Measurements from ENCODE around the gene LENEP. TPM values are rescaled to one million over a fixed set of nuclear protein-coding genes. Genes with fewer than 3 reads are reported as not detected.

Gene LENEP
- total RNA-seq, 3 donors from 2014 or later (not counting 1 experiment from before 2014, with no cell fraction given): not detected

- intact Hi-C loops (cut with micrococcal nuclease): no loop called here
- Mint-ChIP-seq H3K27me3 (ENCODE audit: low read depth in 2 of 2) (no peaks in the 10 kb centered on the region), H3K4me1 (peaks cover 25 to 78% of the 10 kb centered on the region in 2 donors), H3K4me3 (peak overlapping the region; percentile 50), H3K9me3 (no peaks in the 10 kb centered on the region), H3K36me3 (no peaks in the 10 kb centered on the region), H3K27ac (peak overlapping the region; percentile 89 to 92)
- Histone ChIP-seq H3K4me1 (ENCODE audit: control insufficient read depth, insufficient read depth, low read length) (peaks cover 84% of the 10 kb centered on the region), H3K36me3 (ENCODE audit: control insufficient read depth, insufficient read depth, low read length) (no peaks in the 10 kb centered on the region), H3K27me3 (ENCODE audit: control insufficient read depth, insufficient read depth, low read length) (no peaks in the 10 kb centered on the region), H3K9me3 (ENCODE audit: control insufficient read depth, insufficient read depth, low read length) (no peaks in the 10 kb centered on the region), H3K27ac (ENCODE audit: low read length) (peak overlapping the region; percentile 76), H3K4me3 (ENCODE audit: low read length) (no peak overlapping the region)
- TF ChIP-seq, protein P1, sequence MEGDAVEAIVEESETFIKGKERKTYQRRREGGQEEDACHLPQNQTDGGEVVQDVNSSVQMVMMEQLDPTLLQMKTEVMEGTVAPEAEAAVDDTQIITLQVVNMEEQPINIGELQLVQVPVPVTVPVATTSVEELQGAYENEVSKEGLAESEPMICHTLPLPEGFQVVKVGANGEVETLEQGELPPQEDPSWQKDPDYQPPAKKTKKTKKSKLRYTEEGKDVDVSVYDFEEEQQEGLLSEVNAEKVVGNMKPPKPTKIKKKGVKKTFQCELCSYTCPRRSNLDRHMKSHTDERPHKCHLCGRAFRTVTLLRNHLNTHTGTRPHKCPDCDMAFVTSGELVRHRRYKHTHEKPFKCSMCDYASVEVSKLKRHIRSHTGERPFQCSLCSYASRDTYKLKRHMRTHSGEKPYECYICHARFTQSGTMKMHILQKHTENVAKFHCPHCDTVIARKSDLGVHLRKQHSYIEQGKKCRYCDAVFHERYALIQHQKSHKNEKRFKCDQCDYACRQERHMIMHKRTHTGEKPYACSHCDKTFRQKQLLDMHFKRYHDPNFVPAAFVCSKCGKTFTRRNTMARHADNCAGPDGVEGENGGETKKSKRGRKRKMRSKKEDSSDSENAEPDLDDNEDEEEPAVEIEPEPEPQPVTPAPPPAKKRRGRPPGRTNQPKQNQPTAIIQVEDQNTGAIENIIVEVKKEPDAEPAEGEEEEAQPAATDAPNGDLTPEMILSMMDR (IDR thresholded peaks at IDR 0.05): no peak
- DNase-seq (peak in 1 of 2 donors; percentile 53), ATAC-seq (no peak)
- WGBS (ENCODE audit: insufficient coverage): 46% methylated on average over 8 of the region's 17 CpGs
These were observed 12.0 kb downstream of the LENEP start for GRCh38 chr1:155005076-155006011.

DNA sequence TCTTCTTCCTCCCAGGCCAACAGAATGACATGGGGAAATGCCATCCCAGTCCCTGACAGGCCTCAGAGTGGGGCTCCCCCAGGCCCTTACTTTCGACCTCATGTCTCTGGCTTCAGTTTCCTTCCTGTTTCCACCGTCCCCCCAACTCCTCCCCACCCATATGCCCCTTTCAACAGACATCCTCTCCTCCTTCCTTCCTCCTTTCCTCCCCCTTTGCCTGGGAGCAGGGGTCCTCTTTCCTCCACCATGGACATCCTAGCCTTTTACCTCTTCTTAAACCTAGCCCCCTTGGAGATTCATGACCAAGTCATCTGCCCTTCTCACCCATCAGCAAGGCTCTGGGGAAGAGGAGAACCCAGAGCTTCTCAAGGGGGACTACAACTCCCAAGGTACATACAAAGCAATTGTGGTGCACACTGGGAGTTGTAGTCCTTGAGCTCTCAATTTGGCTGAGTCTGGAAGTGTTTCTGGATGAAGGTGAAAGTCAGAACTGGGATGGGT is 13.3 kb downstream of the LENEP start:
- TF ChIP-seq, protein P1 (IDR thresholded peaks at IDR 0.05): no peak
- H3K36me3 Mint-ChIP-seq: no peaks in the 10 kb centered on the region
- no peaks in the 10 kb centered on the region for H3K9me3 Mint-ChIP-seq
- H3K27me3 ChIP-seq (ENCODE audit: control insufficient read depth, insufficient read depth, low read length): no peaks in the 10 kb centered on the region
- WGBS (ENCODE audit: insufficient coverage): 0% methylated on average over 2 of the region's 2 CpGs
- peaks cover 25 to 84% of the 10 kb centered on the region in 2 donors for H3K4me1 Mint-ChIP-seq
- DNase-seq (peak in 1 of 2 donors; percentile 76), ATAC-seq (no peak)
- H3K9me3 ChIP-seq (ENCODE audit: control insufficient read depth, insufficient read depth, low read length): no peaks in the 10 kb centered on the region
- no peak overlapping the region for H3K4me3 ChIP-seq (ENCODE audit: low read length)
- no peaks in the 10 kb centered on the region for H3K27me3 Mint-ChIP-seq (ENCODE audit: low read depth in 2 of 2)
- intact Hi-C loops (cut with micrococcal nuclease): no loop called here
- peak overlapping the region; percentile 89 to 92 for H3K27ac Mint-ChIP-seq
- peak overlapping the region; percentile 68 for H3K4me3 Mint-ChIP-seq
- peaks cover 86% of the 10 kb centered on the region for H3K4me1 ChIP-seq (ENCODE audit: control insufficient read depth, insufficient read depth, low read length)
- H3K27ac ChIP-seq (ENCODE audit: low read length): peak overlapping the region; percentile 65
- H3K36me3 ChIP-seq (ENCODE audit: control insufficient read depth, insufficient read depth, low read length): no peaks in the 10 kb centered on the region

DNA sequence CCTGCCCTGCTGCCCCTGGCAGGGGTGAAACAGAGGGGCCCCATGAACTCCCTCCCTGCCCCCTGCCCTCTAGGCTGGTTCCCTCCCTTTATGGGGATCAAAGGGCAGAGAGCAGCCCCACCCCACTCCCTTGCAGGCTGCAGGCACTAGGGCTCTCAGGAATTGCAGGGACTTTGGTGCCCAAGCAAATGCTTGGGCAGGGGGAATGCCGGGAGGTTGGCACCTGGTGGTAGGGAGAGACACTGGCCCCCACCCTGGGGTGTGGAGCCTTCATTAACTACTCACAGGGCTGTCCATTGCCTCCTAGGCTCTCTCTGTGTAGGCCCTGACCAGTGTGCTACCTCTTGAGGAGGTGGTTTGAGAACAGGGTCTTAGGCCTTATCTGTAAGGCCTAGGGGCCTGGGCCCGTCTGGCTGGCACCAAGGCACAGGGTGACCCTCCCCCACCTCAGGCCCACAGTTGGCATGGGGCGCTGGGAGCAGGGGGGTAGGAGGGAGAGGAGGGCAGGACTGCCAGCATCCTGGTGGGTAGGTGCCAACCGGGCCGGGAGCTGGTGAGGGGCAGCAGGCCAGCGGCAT is 14.0 kb downstream of the LENEP start:
- TF ChIP-seq, protein P1 (IDR thresholded peaks at IDR 0.05): no peak
- no peak overlapping the region for H3K4me3 Mint-ChIP-seq
- H3K9me3 Mint-ChIP-seq: no peaks in the 10 kb centered on the region
- no peaks in the 10 kb centered on the region for H3K36me3 Mint-ChIP-seq
- H3K27me3 Mint-ChIP-seq (ENCODE audit: low read depth in 2 of 2): no peaks in the 10 kb centered on the region
- Histone ChIP-seq H3K27me3 (ENCODE audit: control insufficient read depth, insufficient read depth, low read length) (no peaks in the 10 kb centered on the region), H3K36me3 (ENCODE audit: control insufficient read depth, insufficient read depth, low read length) (no peaks in the 10 kb centered on the region), H3K27ac (ENCODE audit: low read length) (no peak overlapping the region), H3K4me3 (ENCODE audit: low read length) (no peak overlapping the region), H3K9me3 (ENCODE audit: control insufficient read depth, insufficient read depth, low read length) (no peaks in the 10 kb centered on the region), H3K4me1 (ENCODE audit: control insufficient read depth, insufficient read depth, low read length) (peaks cover 93% of the 10 kb centered on the region)
- ATAC-seq (no peak), DNase-seq (peak in 1 of 2 donors; percentile 20)
- 85% methylated on average over 6 of the region's 6 CpGs for WGBS (ENCODE audit: insufficient coverage)
- intact Hi-C loops (cut with micrococcal nuclease): no loop called here
- peaks cover 25 to 90% of the 10 kb centered on the region in 2 donors for H3K4me1 Mint-ChIP-seq
- H3K27ac Mint-ChIP-seq: peak overlapping the region in 1 of 2 donors; percentile 92

All from natural killer cell (primary cell).